ENCODE data around the gene DAGLB.

The DAGLB gene

DNA sequence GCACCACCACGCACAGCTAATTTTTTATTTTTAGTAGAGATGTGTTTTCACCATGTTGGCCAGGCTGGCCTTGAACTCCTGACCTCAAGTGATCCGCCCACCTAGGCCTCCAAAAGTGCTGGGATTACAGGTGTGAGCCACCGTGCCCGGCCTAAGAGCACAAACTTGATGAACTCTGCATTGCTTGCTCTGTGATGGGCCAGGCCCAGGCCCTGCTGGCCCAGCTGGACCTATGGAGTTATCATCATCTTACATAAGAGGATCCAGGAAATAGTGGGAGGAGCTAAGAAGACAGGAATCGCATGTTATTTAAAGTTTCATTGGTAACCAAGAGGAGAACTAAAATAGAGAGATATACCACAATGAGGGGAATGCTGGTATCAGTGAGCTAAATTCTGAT lies 86.9 kb downstream of the DAGLB start:
- DNase-seq = no peak

DNA sequence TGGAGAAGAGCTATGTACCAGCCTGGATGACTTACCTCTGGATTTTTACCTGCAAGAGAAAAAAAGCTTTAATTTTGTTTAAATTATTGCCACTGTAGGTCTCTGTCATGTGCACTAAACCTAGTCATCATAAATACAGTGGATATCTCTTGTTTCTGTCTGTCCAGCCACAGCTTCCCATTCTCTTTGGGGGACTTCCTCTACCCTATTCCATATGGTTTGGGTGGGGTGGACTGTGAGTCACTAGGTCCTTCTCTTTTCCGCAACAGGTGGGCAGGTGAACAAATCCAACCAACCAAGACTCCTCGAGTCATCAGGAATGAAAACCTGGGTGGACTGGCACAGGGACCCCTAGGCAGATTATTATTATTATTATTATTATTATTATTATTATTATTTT lies 88.0 kb downstream of the DAGLB start:
- no peak for DNase-seq

Measured in fibroblast of skin of back (primary cell).